ENCODE measurements around the gene FKBP2. TPM values are rescaled to one million over a fixed set of nuclear protein-coding genes. Genes with fewer than 3 reads are reported as not detected.
A peak's percentile ranks its signal among the peaks of the same experiment; 100 is the strongest.

The FKBP2 gene
- total and polyA plus RNA-seq, 4 donors = 60.8 to 241 (median 124) TPM

DNA sequence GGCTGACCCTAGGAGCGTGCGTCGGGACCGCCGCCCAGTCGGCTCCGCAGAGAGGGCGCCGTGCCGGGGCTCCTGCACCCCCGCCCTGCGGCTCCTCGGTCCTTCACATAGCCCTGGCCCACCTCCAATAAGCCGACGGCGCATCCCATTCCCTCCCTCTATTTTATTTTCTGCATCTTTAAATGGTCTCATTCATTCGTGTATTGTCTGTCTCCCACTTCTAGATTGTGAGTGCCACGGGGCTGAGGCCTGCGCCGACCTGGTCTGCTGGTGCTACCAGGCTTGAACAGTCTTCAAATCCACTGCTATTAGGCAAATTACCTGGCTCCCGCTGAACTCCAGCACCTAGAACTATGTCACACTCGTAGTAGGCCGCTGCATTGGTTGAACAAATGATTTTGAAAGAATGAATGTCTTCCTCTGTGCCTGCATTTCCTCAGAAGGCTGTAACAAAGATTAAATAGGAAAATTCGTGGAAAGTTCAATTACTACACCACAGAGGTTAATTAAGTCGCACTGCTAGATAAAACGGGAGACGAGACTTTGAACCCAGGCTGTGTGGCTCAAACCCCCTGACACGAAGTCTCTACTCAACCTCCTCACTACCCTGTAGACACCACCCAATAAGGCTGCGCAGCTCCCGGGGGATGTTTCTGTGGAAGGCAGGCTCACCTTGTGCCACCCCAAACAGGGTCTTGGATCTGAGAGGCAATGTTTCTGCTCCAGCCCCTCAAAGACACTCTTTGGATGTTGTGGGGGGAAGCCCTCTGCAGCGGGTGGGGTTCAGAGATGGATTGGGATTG, 7.0 kb downstream of the FKBP2 start:
- Histone ChIP-seq H3K27me3 (ENCODE audit: control insufficient read depth in 4 of 4, insufficient read depth in 4 of 4, low read length in 3 of 4) (no peaks in the 10 kb centered on the region), H3K4me1 (ENCODE audit: control insufficient read depth in 4 of 4, insufficient read depth in 4 of 4, low read length in 3 of 4) (peaks cover 11 to 67% (median 52%) of the 10 kb centered on the region in 4 donors), H3K4me3 (ENCODE audit: low read depth in 1 of 3, low read length in 3 of 3) (peak overlapping the region in 2 of 3 donors; percentile 92 to 96), H3K36me3 (ENCODE audit: control insufficient read depth in 4 of 4, insufficient read depth in 3 of 4, low read depth in 1 of 4, low read length in 3 of 4) (peaks cover 0 to 6% (median 4%) of the 10 kb centered on the region in 4 donors), H3K27ac (ENCODE audit: low read depth in 1 of 2, low read length in 2 of 2) (peak overlapping the region; percentile 95 to 97), H3K9me3 (ENCODE audit: control insufficient read depth in 4 of 4, low read length in 3 of 4) (no peaks in the 10 kb centered on the region), H3K9ac (ENCODE audit: low read depth in 1 of 2, low read length in 2 of 2) (peak overlapping the region in 1 of 2 donors; percentile 8)
- 36% methylated on average over 31 of the region's 31 CpGs for WGBS
- DNase-seq (ENCODE audit: low spot score) = no peak
- no peak for TF ChIP-seq RAD21 (IDR thresholded peaks at IDR 0.05)
- TF ChIP-seq YY1 (IDR thresholded peaks at IDR 0.05) = no peak
- no peak for TF ChIP-seq RXRA (IDR thresholded peaks at IDR 0.05)
- no peak for TF ChIP-seq FOXA1 (IDR thresholded peaks at IDR 0.05)

DNA sequence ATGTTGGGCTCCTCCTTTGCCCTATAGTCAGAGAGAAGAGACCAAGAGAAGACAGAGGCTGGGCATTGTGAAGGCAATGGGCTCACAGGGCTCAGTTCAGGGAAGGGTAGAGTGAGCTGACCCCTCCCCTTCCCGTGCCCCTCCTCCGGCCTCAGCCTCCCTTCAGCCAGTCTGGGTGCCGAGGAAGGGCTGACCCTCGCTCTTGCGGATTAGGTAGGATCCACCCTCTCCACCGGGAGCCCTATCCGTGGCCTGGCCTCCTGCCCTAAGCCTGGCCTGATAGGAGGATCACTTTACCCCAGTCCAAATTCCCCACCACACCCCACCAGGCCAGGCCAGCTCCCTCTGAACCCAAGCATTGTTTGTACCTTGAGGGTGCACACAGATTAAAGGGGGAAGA, 7.7 kb downstream of the FKBP2 start:
- no peak overlapping the region for H3K27ac ChIP-seq (ENCODE audit: low read depth in 1 of 2, low read length in 2 of 2)
- no peak overlapping the region for H3K9ac ChIP-seq (ENCODE audit: low read depth in 1 of 2, low read length in 2 of 2)
- 79% methylated on average over 7 of the region's 7 CpGs for WGBS
- TF ChIP-seq RAD21 (IDR thresholded peaks at IDR 0.05) (no peak), JUND (IDR thresholded peaks at IDR 0.05) (no peak), NR2F2 (IDR thresholded peaks at IDR 0.05) (no peak), HNF4G (IDR thresholded peaks at IDR 0.05) (no peak), FOXA1 (IDR thresholded peaks at IDR 0.05) (no peak), EGR1 (IDR thresholded peaks at IDR 0.05; ENCODE audit: low read depth in 2 of 2) (no peak), YY1 (IDR thresholded peaks at IDR 0.05) (no peak), HNF4A (conservative IDR thresholded peaks at IDR 0.05) (no peak), TAF1 (conservative IDR thresholded peaks at IDR 0.05) (no peak), GABPA (IDR thresholded peaks at IDR 0.05 in 1 of 2, conservative IDR thresholded peaks at IDR 0.05 in 1 of 2) (no peak)
- TF ChIP-seq, protein P1, sequence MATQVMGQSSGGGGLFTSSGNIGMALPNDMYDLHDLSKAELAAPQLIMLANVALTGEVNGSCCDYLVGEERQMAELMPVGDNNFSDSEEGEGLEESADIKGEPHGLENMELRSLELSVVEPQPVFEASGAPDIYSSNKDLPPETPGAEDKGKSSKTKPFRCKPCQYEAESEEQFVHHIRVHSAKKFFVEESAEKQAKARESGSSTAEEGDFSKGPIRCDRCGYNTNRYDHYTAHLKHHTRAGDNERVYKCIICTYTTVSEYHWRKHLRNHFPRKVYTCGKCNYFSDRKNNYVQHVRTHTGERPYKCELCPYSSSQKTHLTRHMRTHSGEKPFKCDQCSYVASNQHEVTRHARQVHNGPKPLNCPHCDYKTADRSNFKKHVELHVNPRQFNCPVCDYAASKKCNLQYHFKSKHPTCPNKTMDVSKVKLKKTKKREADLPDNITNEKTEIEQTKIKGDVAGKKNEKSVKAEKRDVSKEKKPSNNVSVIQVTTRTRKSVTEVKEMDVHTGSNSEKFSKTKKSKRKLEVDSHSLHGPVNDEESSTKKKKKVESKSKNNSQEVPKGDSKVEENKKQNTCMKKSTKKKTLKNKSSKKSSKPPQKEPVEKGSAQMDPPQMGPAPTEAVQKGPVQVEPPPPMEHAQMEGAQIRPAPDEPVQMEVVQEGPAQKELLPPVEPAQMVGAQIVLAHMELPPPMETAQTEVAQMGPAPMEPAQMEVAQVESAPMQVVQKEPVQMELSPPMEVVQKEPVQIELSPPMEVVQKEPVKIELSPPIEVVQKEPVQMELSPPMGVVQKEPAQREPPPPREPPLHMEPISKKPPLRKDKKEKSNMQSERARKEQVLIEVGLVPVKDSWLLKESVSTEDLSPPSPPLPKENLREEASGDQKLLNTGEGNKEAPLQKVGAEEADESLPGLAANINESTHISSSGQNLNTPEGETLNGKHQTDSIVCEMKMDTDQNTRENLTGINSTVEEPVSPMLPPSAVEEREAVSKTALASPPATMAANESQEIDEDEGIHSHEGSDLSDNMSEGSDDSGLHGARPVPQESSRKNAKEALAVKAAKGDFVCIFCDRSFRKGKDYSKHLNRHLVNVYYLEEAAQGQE (IDR thresholded peaks at IDR 0.05) = no peak
- TF ChIP-seq, protein P2, sequence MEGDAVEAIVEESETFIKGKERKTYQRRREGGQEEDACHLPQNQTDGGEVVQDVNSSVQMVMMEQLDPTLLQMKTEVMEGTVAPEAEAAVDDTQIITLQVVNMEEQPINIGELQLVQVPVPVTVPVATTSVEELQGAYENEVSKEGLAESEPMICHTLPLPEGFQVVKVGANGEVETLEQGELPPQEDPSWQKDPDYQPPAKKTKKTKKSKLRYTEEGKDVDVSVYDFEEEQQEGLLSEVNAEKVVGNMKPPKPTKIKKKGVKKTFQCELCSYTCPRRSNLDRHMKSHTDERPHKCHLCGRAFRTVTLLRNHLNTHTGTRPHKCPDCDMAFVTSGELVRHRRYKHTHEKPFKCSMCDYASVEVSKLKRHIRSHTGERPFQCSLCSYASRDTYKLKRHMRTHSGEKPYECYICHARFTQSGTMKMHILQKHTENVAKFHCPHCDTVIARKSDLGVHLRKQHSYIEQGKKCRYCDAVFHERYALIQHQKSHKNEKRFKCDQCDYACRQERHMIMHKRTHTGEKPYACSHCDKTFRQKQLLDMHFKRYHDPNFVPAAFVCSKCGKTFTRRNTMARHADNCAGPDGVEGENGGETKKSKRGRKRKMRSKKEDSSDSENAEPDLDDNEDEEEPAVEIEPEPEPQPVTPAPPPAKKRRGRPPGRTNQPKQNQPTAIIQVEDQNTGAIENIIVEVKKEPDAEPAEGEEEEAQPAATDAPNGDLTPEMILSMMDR (IDR thresholded peaks at IDR 0.05; ENCODE audit: low read depth, low read length, missing input control) = no peak
- TF ChIP-seq, protein P3, sequence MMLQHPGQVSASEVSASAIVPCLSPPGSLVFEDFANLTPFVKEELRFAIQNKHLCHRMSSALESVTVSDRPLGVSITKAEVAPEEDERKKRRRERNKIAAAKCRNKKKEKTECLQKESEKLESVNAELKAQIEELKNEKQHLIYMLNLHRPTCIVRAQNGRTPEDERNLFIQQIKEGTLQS (IDR thresholded peaks at IDR 0.05) = no peak
- TF ChIP-seq, protein P4, sequence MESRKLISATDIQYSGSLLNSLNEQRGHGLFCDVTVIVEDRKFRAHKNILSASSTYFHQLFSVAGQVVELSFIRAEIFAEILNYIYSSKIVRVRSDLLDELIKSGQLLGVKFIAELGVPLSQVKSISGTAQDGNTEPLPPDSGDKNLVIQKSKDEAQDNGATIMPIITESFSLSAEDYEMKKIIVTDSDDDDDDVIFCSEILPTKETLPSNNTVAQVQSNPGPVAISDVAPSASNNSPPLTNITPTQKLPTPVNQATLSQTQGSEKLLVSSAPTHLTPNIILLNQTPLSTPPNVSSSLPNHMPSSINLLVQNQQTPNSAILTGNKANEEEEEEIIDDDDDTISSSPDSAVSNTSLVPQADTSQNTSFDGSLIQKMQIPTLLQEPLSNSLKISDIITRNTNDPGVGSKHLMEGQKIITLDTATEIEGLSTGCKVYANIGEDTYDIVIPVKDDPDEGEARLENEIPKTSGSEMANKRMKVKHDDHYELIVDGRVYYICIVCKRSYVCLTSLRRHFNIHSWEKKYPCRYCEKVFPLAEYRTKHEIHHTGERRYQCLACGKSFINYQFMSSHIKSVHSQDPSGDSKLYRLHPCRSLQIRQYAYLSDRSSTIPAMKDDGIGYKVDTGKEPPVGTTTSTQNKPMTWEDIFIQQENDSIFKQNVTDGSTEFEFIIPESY (IDR thresholded peaks at IDR 0.05) = no peak
- no peaks in the 10 kb centered on the region for H3K9me3 ChIP-seq (ENCODE audit: control insufficient read depth in 4 of 4, low read length in 3 of 4)
- H3K36me3 ChIP-seq (ENCODE audit: control insufficient read depth in 4 of 4, insufficient read depth in 3 of 4, low read depth in 1 of 4, low read length in 3 of 4) = peaks cover 0 to 5% (median 1%) of the 10 kb centered on the region in 4 donors
- no peak for DNase-seq (ENCODE audit: low spot score)
- peaks cover 10 to 65% (median 49%) of the 10 kb centered on the region in 4 donors for H3K4me1 ChIP-seq (ENCODE audit: control insufficient read depth in 4 of 4, insufficient read depth in 4 of 4, low read length in 3 of 4)
- no peaks in the 10 kb centered on the region for H3K27me3 ChIP-seq (ENCODE audit: control insufficient read depth in 4 of 4, insufficient read depth in 4 of 4, low read length in 3 of 4)
- no peak overlapping the region for H3K4me3 ChIP-seq (ENCODE audit: low read depth in 1 of 3, low read length in 3 of 3)

All from liver (tissue), 9 donors.